ENCODE results near the gene VHLL. TPM values are rescaled to one million over a fixed set of nuclear protein-coding genes. Genes with fewer than 3 reads are reported as not detected.
A peak's percentile ranks its signal among the peaks of the same experiment; 100 is the strongest.

The VHLL gene
- total RNA-seq, 3 donors from 2014 or later (not counting 1 experiment from before 2014, with no cell fraction given): 0.42 TPM; not detected in 2

GRCh38 chr1:156279837-156280236, 19.3 kb downstream of the VHLL start:
- ATAC-seq (no peak), DNase-seq (no peak)
- no peak overlapping the region for H3K4me3 ChIP-seq (ENCODE audit: low read length)
- no peaks in the 10 kb centered on the region for H3K27me3 ChIP-seq (ENCODE audit: control insufficient read depth, insufficient read depth, low read length)
- WGBS (ENCODE audit: insufficient coverage): 69% methylated on average over 1 of the region's 3 CpGs
- peaks cover 31% of the 10 kb centered on the region for H3K36me3 ChIP-seq (ENCODE audit: control insufficient read depth, insufficient read depth, low read length)
- Mint-ChIP-seq H3K27ac (no peak overlapping the region), H3K4me3 (peak overlapping the region; percentile 52), H3K4me1 (peaks cover 43 to 45% of the 10 kb centered on the region in 2 donors), H3K9me3 (no peaks in the 10 kb centered on the region), H3K27me3 (ENCODE audit: low read depth in 2 of 2) (no peaks in the 10 kb centered on the region), H3K36me3 (peaks cover 17% of the 10 kb centered on the region)
- TF ChIP-seq CTCF (IDR thresholded peaks at IDR 0.05): no peak
- peaks cover 25% of the 10 kb centered on the region for H3K4me1 ChIP-seq (ENCODE audit: control insufficient read depth, insufficient read depth, low read length)
- H3K9me3 ChIP-seq (ENCODE audit: control insufficient read depth, insufficient read depth, low read length): no peaks in the 10 kb centered on the region
- intact Hi-C loops (cut with micrococcal nuclease): loop anchor here (5.0 kb wide), 1 partner anchor 447 kb away; the partner anchor contains the start of genes ISG20L2 and METTL25B
- no peak overlapping the region for H3K27ac ChIP-seq (ENCODE audit: low read length)

- ATAC-seq: no peak
These were observed 22.1 kb downstream of the VHLL start for GRCh38 chr1:156276966-156277381.

GRCh38 chr1:156276532-156276931, 22.6 kb downstream of the VHLL start:
- no peak for TF ChIP-seq CTCF (IDR thresholded peaks at IDR 0.05)
- Mint-ChIP-seq H3K9me3 (no peaks in the 10 kb centered on the region), H3K4me1 (peaks cover 13 to 20% of the 10 kb centered on the region in 2 donors), H3K4me3 (no peak overlapping the region), H3K27ac (no peak overlapping the region), H3K27me3 (ENCODE audit: low read depth in 2 of 2) (no peaks in the 10 kb centered on the region), H3K36me3 (peaks cover 20% of the 10 kb centered on the region)
- no peaks in the 10 kb centered on the region for H3K27me3 ChIP-seq (ENCODE audit: control insufficient read depth, insufficient read depth, low read length)
- no peak for DNase-seq
- H3K36me3 ChIP-seq (ENCODE audit: control insufficient read depth, insufficient read depth, low read length): peaks cover 62% of the 10 kb centered on the region
- H3K27ac ChIP-seq (ENCODE audit: low read length): no peak overlapping the region
- ATAC-seq: no peak
- H3K4me3 ChIP-seq (ENCODE audit: low read length): no peak overlapping the region
- H3K9me3 ChIP-seq (ENCODE audit: control insufficient read depth, insufficient read depth, low read length): no peaks in the 10 kb centered on the region
- peaks cover 5% of the 10 kb centered on the region for H3K4me1 ChIP-seq (ENCODE audit: control insufficient read depth, insufficient read depth, low read length)
- intact Hi-C loops (cut with micrococcal nuclease): no loop called here

More at GRCh38 chr1:156276966-156277381, 22.1 kb downstream of the VHLL start:
- Histone ChIP-seq H3K4me3 (ENCODE audit: low read length) (no peak overlapping the region), H3K4me1 (ENCODE audit: control insufficient read depth, insufficient read depth, low read length) (peaks cover 9% of the 10 kb centered on the region), H3K9me3 (ENCODE audit: control insufficient read depth, insufficient read depth, low read length) (no peaks in the 10 kb centered on the region), H3K36me3 (ENCODE audit: control insufficient read depth, insufficient read depth, low read length) (peaks cover 58% of the 10 kb centered on the region), H3K27ac (ENCODE audit: low read length) (no peak overlapping the region), H3K27me3 (ENCODE audit: control insufficient read depth, insufficient read depth, low read length) (no peaks in the 10 kb centered on the region)
- TF ChIP-seq CTCF (IDR thresholded peaks at IDR 0.05): no peak
- Mint-ChIP-seq H3K36me3 (peaks cover 20% of the 10 kb centered on the region), H3K9me3 (no peaks in the 10 kb centered on the region), H3K27ac (no peak overlapping the region), H3K4me3 (no peak overlapping the region), H3K4me1 (peaks cover 17 to 25% of the 10 kb centered on the region in 2 donors), H3K27me3 (ENCODE audit: low read depth in 2 of 2) (no peaks in the 10 kb centered on the region)
- no peak for DNase-seq
- intact Hi-C loops (cut with micrococcal nuclease): no loop called here
- WGBS (ENCODE audit: insufficient coverage): 95% methylated on average over 6 of the region's 6 CpGs

GRCh38 chr1:156270314-156270713, 28.8 kb downstream of the VHLL start:
- intact Hi-C loops (cut with micrococcal nuclease): no loop called here
- ATAC-seq (no peak), DNase-seq (no peak)
- Histone ChIP-seq H3K27ac (ENCODE audit: low read length) (no peak overlapping the region), H3K9me3 (ENCODE audit: control insufficient read depth, insufficient read depth, low read length) (no peaks in the 10 kb centered on the region), H3K36me3 (ENCODE audit: control insufficient read depth, insufficient read depth, low read length) (peaks cover 85% of the 10 kb centered on the region), H3K4me3 (ENCODE audit: low read length) (no peak overlapping the region), H3K4me1 (ENCODE audit: control insufficient read depth, insufficient read depth, low read length) (no peaks in the 10 kb centered on the region), H3K27me3 (ENCODE audit: control insufficient read depth, insufficient read depth, low read length) (no peaks in the 10 kb centered on the region)
- Mint-ChIP-seq H3K36me3 (peaks cover 22% of the 10 kb centered on the region), H3K4me1 (peaks cover 0 to 4% of the 10 kb centered on the region in 2 donors), H3K4me3 (no peak overlapping the region), H3K27ac (no peak overlapping the region), H3K27me3 (ENCODE audit: low read depth in 2 of 2) (no peaks in the 10 kb centered on the region), H3K9me3 (no peaks in the 10 kb centered on the region)
- TF ChIP-seq CTCF (IDR thresholded peaks at IDR 0.05): no peak
- WGBS (ENCODE audit: insufficient coverage): 100% methylated on average over 3 of the region's 3 CpGs
